ENCODE data around the gene CPT1B. TPM values are rescaled to one million over a fixed set of nuclear protein-coding genes. Genes with fewer than 3 reads are reported as not detected.

CPT1B gene
- total and polyA plus RNA-seq, 7 donors: 1.4 to 22.6 (median 5.0) TPM

- Histone ChIP-seq H3K4me3 (no peak overlapping the region), H3K27ac (no peak overlapping the region), H3K36me3 (no peaks in the 10 kb centered on the region), H3K27me3 (no peaks in the 10 kb centered on the region), H3K4me1 (peaks cover 0 to 11% (median 8%) of the 10 kb centered on the region in 4 donors), H3K9me3 (no peaks in the 10 kb centered on the region)
- TF ChIP-seq EP300 (IDR thresholded peaks at IDR 0.05): no peak
- TF ChIP-seq POLR2AphosphoS5 (IDR thresholded peaks at IDR 0.05): no peak
- TF ChIP-seq CTCF (IDR thresholded peaks at IDR 0.05): no peak
- TF ChIP-seq POLR2A (IDR thresholded peaks at IDR 0.05): no peak
- intact Hi-C loops (cut with DNase I): loop anchor here (5.0 kb wide), 1 partner anchor 33 kb away; the partner anchor contains the start of gene SCO2
- WGBS, 2 donors: 88 to 89% methylated on average over 3 of the region's 3 CpGs
- DNase-seq: no peak
Measured at GRCh38 chr22:50560034-50560433, 18.2 kb downstream of the CPT1B start.

- WGBS, 2 donors: 87 to 90% methylated on average over 5 of the region's 5 CpGs
- Histone ChIP-seq H3K4me1 (no peaks in the 10 kb centered on the region), H3K36me3 (no peaks in the 10 kb centered on the region), H3K4me3 (no peak overlapping the region), H3K27ac (no peak overlapping the region), H3K9me3 (no peaks in the 10 kb centered on the region), H3K27me3 (no peaks in the 10 kb centered on the region)
- intact Hi-C loops (cut with DNase I): no loop called here
- no peak for DNase-seq
- TF ChIP-seq POLR2A (IDR thresholded peaks at IDR 0.05) (no peak), CTCF (IDR thresholded peaks at IDR 0.05) (no peak), POLR2AphosphoS5 (IDR thresholded peaks at IDR 0.05) (no peak), EP300 (IDR thresholded peaks at IDR 0.05) (no peak)
Measured at GRCh38 chr22:50556703-50557102, 21.5 kb downstream of the CPT1B start.

GRCh38 chr22:50553310-50553709 lies 24.9 kb downstream of the CPT1B start:
- 84 to 92% methylated on average over 8 of the region's 8 CpGs for WGBS, 2 donors
- Histone ChIP-seq H3K27me3 (peaks cover 13 to 24% (median 16%) of the 10 kb centered on the region in 3 donors), H3K27ac (no peak overlapping the region), H3K4me1 (peaks cover 0 to 10% (median 8%) of the 10 kb centered on the region in 4 donors), H3K4me3 (no peak overlapping the region), H3K36me3 (no peaks in the 10 kb centered on the region), H3K9me3 (no peaks in the 10 kb centered on the region)
- no peak for TF ChIP-seq POLR2A (IDR thresholded peaks at IDR 0.05)
- no peak for TF ChIP-seq POLR2AphosphoS5 (IDR thresholded peaks at IDR 0.05)
- TF ChIP-seq EP300 (IDR thresholded peaks at IDR 0.05): no peak
- no peak for TF ChIP-seq CTCF (IDR thresholded peaks at IDR 0.05)
- no peak for DNase-seq
- intact Hi-C loops (cut with DNase I): no loop called here

- Histone ChIP-seq H3K27ac (no peak overlapping the region), H3K4me1 (peaks cover 0 to 16% (median 14%) of the 10 kb centered on the region in 4 donors), H3K27me3 (peaks cover 22 to 44% (median 37%) of the 10 kb centered on the region in 3 donors), H3K36me3 (no peaks in the 10 kb centered on the region), H3K4me3 (no peak overlapping the region), H3K9me3 (no peaks in the 10 kb centered on the region)
- intact Hi-C loops (cut with DNase I): no loop called here
- DNase-seq: peak; percentile 61
- WGBS, 2 donors: 90 to 95% methylated on average over 11 of the region's 11 CpGs
- no peak for TF ChIP-seq EP300 (IDR thresholded peaks at IDR 0.05)
- TF ChIP-seq CTCF (IDR thresholded peaks at IDR 0.05): no peak
- TF ChIP-seq POLR2AphosphoS5 (IDR thresholded peaks at IDR 0.05): no peak
- no peak for TF ChIP-seq POLR2A (IDR thresholded peaks at IDR 0.05)
Measured at GRCh38 chr22:50551160-50551752, 27.0 kb downstream of the CPT1B start.

GRCh38 chr22:50550395-50550794 lies 27.8 kb downstream of the CPT1B start:
- intact Hi-C loops (cut with DNase I): no loop called here
- no peak overlapping the region for H3K27ac ChIP-seq
- TF ChIP-seq POLR2A (IDR thresholded peaks at IDR 0.05): no peak
- no peak for TF ChIP-seq POLR2AphosphoS5 (IDR thresholded peaks at IDR 0.05)
- TF ChIP-seq EP300 (IDR thresholded peaks at IDR 0.05): no peak
- TF ChIP-seq CTCF (IDR thresholded peaks at IDR 0.05): no peak
- 95 to 96% methylated on average over 8 of the region's 8 CpGs for WGBS, 2 donors
- no peaks in the 10 kb centered on the region for H3K36me3 ChIP-seq
- peaks cover 25 to 53% (median 45%) of the 10 kb centered on the region in 3 donors for H3K27me3 ChIP-seq
- no peaks in the 10 kb centered on the region for H3K9me3 ChIP-seq
- DNase-seq: no peak
- no peak overlapping the region for H3K4me3 ChIP-seq
- peaks cover 0 to 16% (median 14%) of the 10 kb centered on the region in 4 donors for H3K4me1 ChIP-seq

All from sigmoid colon (tissue), 7 donors.